ENCODE results near the gene PTPRN2.
"Not testable (repeated sequence)": the region's sequence is repeated elsewhere in the genome, so short reads cannot be mapped to it uniquely, and the experiment has no call there.

PTPRN2 gene

DNA sequence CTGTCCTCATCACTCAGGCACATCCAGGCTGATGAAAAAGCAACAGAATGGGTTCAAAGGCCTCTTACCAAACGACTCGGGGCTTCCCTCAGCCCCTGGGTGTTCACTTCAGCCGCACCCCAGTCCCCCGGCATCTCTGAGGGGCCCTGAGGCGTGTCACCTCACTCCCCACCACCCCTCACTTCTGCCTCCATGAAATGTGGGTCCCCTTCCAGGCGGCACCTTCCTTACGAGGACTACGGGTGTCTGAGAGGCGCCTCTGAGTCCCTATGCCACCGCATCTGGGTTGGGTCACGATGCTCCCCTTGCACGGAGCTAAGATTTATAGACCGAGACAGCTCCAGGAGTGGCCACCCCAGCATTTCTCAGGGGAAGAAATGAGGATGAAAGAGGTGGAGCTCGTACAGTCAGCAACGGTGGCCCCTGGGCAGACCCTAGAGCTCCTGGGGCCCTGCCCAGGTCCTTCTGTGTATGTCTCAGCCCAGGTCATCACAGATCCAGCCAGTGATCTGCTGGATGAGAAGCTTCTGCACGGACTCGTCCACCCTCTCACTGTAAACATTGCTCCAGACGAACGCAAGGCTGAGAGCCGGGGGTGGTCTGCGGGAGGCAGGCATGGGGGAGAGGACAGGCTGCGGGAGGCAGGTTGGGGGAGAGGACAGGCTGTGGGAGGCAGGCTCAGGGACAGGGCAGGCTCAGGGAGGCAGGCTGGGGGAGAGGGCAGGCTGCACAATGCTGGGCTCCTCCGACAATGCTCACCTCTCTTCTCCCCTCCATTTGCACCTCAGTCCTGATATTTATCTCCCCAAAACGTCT lies 842.6 kb downstream of the PTPRN2 start:
- Mint-ChIP-seq H3K4me3 (no peak overlapping the region), H3K36me3 (ENCODE audit: low read depth) (no peaks in the 10 kb centered on the region), H3K27me3 (peaks cover 2% of the 10 kb centered on the region)

DNA sequence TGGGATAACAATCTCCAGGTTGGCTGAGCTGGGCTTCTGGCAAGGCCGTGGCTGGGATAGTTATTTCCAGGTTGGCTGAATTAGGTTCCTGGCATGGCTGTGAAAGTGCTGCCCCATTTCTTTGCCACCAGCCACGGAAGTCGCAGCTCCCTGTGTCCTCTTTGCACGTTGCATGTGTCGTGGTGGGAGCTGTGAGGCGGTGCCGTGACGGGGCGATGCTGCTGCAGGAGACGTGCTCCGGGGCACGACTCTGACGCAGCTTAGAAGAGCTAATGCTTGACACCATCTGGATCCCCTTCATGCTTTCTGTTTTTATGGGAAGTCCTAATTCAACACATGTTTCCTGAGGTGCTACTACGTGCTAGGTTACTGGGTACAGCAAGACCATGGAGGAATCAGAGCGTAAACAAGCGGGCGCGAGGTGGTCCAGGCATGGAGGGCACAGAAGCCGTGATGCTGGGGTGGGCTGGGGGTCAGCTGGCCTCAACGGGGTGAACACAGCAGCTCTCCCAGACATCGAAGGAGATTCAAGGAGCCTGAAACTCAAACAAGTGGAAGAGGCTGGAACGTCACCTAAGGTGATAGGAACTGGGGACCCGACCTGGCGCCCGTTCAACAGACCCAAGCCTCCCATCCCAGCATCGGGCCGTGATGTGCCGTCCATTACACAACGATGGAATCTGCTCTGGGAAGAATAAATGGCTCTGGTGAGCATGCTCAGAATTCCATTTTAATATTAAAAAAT lies 843.7 kb downstream of the PTPRN2 start:
- Mint-ChIP-seq H3K9me3 (no peaks in the 10 kb centered on the region), H3K4me1 (ENCODE audit: low read depth) (no peaks in the 10 kb centered on the region), H3K27ac (no peak overlapping the region), H3K4me3 (no peak overlapping the region), H3K36me3 (ENCODE audit: low read depth) (no peaks in the 10 kb centered on the region), H3K27me3 (peaks cover 8% of the 10 kb centered on the region)

More for the DNA sequence above, 842.6 kb downstream of the PTPRN2 start:
- H3K27ac Mint-ChIP-seq: no peak overlapping the region
- H3K9me3 Mint-ChIP-seq: no peaks in the 10 kb centered on the region
- no peaks in the 10 kb centered on the region for H3K4me1 Mint-ChIP-seq (ENCODE audit: low read depth)

DNA sequence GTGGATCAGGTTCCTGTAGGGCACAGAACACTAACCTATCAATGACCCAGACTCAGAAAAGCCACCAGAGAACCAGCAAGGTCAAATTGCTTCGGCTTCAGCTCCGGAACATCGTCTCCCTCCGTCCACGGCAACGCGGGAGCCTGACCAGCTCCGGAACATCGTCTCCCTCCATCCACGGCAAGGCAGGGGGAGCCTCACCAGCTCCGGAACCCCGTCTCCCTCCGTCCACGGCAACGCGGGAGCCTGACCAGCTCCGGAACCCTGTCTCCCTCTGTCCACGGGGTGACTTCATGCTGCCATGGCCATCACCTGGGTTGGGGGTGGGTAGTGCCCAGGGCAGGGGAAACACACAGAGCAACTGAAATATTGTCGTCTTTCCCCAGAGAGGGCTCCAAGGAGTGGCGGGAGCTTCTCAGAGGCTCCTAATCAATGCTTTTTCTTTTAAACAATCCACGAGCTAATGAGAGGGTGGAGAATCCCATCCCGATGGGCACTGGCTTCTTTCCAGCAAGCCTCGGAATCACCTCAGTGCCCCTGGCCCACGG lies 847.3 kb downstream of the PTPRN2 start:
- no peak overlapping the region for H3K27ac Mint-ChIP-seq
- peaks cover 11% of the 10 kb centered on the region for H3K27me3 Mint-ChIP-seq
- no peaks in the 10 kb centered on the region for H3K4me1 Mint-ChIP-seq (ENCODE audit: low read depth)
- H3K4me3 Mint-ChIP-seq: no peak overlapping the region
- H3K9me3 Mint-ChIP-seq: no peaks in the 10 kb centered on the region
- no peaks in the 10 kb centered on the region for H3K36me3 Mint-ChIP-seq (ENCODE audit: low read depth)

DNA sequence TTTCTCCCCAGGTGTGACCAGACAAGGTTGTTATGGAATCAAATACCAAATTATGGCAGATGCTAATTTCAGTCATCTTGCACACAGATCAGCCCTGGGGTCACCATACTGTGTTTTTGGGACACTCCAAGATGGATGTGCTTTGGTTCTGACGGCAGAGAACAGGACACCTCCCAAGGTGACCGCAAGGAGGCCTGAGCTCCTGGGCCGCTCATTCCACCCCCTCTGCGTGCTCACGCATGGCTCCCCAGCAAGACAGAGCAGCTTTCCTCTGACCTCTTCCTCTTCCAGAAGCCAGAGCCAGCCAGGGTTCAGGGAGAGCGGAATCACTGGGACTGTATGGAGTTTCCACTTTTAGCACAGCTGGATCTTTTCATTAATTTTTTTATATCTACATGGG lies 848.0 kb downstream of the PTPRN2 start:
- H3K27me3 Mint-ChIP-seq: peaks cover 11% of the 10 kb centered on the region

GRCh38 chr7:157739031-157739430 lies 848.6 kb downstream of the PTPRN2 start:
- Mint-ChIP-seq H3K36me3 (ENCODE audit: low read depth) (no peaks in the 10 kb centered on the region), H3K9me3 (no peaks in the 10 kb centered on the region), H3K4me1 (ENCODE audit: low read depth) (no peaks in the 10 kb centered on the region), H3K27ac (no peak overlapping the region), H3K27me3 (peaks cover 11% of the 10 kb centered on the region), H3K4me3 (no peak overlapping the region)

More for the DNA sequence above, 848.0 kb downstream of the PTPRN2 start:
- H3K4me1 Mint-ChIP-seq (ENCODE audit: low read depth): no peaks in the 10 kb centered on the region
- H3K36me3 Mint-ChIP-seq (ENCODE audit: low read depth): no peaks in the 10 kb centered on the region
- no peak overlapping the region for H3K4me3 Mint-ChIP-seq
- H3K9me3 Mint-ChIP-seq: no peaks in the 10 kb centered on the region
- no peak overlapping the region for H3K27ac Mint-ChIP-seq

GRCh38 chr7:157738066-157738460 lies 849.6 kb downstream of the PTPRN2 start:
- Mint-ChIP-seq H3K4me3 (no peak overlapping the region), H3K4me1 (ENCODE audit: low read depth) (no peaks in the 10 kb centered on the region), H3K36me3 (ENCODE audit: low read depth) (no peaks in the 10 kb centered on the region), H3K27me3 (peaks cover 11% of the 10 kb centered on the region), H3K9me3 (no peaks in the 10 kb centered on the region), H3K27ac (no peak overlapping the region)

GRCh38 chr7:157737151-157738065 lies 850.2 kb downstream of the PTPRN2 start:
- H3K36me3 Mint-ChIP-seq (ENCODE audit: low read depth): no peaks in the 10 kb centered on the region
- no peak overlapping the region for H3K4me3 Mint-ChIP-seq
- H3K9me3 Mint-ChIP-seq: no peaks in the 10 kb centered on the region
- peaks cover 11% of the 10 kb centered on the region for H3K27me3 Mint-ChIP-seq
- no peaks in the 10 kb centered on the region for H3K4me1 Mint-ChIP-seq (ENCODE audit: low read depth)
- H3K27ac Mint-ChIP-seq: no peak overlapping the region

DNA sequence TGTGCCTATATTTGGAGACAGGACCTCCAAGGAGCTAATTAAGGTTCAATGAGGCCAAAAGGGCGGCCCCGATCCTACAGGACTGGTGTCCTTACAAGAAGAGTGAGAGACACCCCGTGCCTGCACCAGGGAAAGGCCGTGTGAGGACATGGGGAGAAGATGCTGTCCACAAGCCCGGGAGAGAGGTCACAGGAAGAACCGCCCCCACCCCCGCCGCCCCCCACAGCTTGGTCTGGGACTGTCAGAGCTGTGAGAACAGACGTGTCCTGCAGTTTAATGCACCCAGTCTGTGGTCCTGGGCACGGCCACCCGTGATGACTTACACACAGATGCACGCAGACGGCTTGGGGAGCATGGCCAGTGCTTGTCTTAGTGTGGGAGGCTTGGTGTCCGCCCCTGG lies 851.3 kb downstream of the PTPRN2 start:
- no peaks in the 10 kb centered on the region for H3K9me3 Mint-ChIP-seq
- H3K4me3 Mint-ChIP-seq: no peak overlapping the region
- no peaks in the 10 kb centered on the region for H3K36me3 Mint-ChIP-seq (ENCODE audit: low read depth)
- no peaks in the 10 kb centered on the region for H3K4me1 Mint-ChIP-seq (ENCODE audit: low read depth)
- H3K27ac Mint-ChIP-seq: no peak overlapping the region
- peaks cover 11% of the 10 kb centered on the region for H3K27me3 Mint-ChIP-seq

GRCh38 chr7:157735826-157736225 lies 851.8 kb downstream of the PTPRN2 start:
- Mint-ChIP-seq H3K4me3 (no peak overlapping the region), H3K27ac (no peak overlapping the region), H3K9me3 (no peaks in the 10 kb centered on the region), H3K27me3 (peaks cover 11% of the 10 kb centered on the region), H3K4me1 (ENCODE audit: low read depth) (no peaks in the 10 kb centered on the region), H3K36me3 (ENCODE audit: low read depth) (no peaks in the 10 kb centered on the region)

GRCh38 chr7:157734676-157735640 lies 852.7 kb downstream of the PTPRN2 start:
- H3K9me3 Mint-ChIP-seq: no peaks in the 10 kb centered on the region
- no peaks in the 10 kb centered on the region for H3K36me3 Mint-ChIP-seq (ENCODE audit: low read depth)
- no peaks in the 10 kb centered on the region for H3K4me1 Mint-ChIP-seq (ENCODE audit: low read depth)
- H3K27me3 Mint-ChIP-seq: peaks cover 8% of the 10 kb centered on the region
- no peak overlapping the region for H3K27ac Mint-ChIP-seq
- no peak overlapping the region for H3K4me3 Mint-ChIP-seq

DNA sequence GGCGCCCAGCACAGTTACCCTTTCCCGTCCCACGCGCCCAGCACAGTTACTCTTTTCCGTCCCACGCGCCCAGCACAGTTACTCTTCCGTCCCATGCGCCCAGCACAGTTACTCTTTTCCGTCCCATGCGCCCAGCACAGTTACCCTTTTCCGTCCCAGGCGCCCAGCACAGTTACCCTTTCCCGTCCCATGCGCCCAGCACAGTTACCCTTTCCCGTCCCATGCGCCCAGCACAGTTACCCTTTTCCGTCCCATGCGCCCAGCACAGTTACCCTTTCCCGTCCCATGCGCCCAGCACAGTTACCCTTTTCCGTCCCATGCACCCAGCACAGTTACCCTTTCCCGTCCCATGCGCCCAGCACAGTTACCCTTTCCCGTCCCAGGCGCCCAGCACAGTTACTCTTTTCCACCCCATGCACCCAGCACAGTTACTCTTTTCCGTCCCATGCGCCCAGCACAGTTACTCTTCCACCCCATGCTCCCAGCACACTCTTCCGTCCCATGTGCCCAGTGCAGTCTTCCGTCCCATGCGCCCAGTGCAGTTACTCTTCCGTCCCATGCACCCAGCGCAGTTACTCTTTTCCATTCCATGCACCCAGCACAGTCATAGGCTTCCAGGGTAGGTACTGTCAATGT lies 853.7 kb downstream of the PTPRN2 start:
- H3K27ac Mint-ChIP-seq; H3K27me3 Mint-ChIP-seq; H3K4me3 Mint-ChIP-seq; H3K9me3 Mint-ChIP-seq; H3K36me3 Mint-ChIP-seq (ENCODE audit: low read depth); H3K4me1 Mint-ChIP-seq (ENCODE audit: low read depth): not testable (repeated sequence)

DNA sequence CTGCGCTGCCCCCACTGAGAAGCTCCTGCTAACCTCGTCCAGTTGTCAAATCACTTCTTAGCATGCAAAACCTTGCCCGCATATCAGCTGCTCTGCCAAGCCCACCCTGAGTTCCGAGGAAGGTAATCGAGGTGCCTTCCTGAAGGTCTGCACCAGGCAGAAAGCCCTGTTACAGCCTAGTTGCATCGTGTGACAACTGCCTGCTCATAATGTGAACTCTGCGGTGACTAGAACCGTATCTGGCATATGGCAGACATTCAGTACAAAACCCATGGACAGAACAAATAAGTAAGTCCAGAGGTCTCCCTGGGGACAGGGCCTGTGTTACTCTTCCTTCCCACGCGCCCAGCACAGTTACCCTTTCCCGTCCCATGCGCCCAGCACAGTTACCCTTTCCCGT lies 856.5 kb downstream of the PTPRN2 start:
- H3K4me1 Mint-ChIP-seq (ENCODE audit: low read depth): no peaks in the 10 kb centered on the region
- no peaks in the 10 kb centered on the region for H3K36me3 Mint-ChIP-seq (ENCODE audit: low read depth)
- no peaks in the 10 kb centered on the region for H3K27me3 Mint-ChIP-seq
- no peaks in the 10 kb centered on the region for H3K9me3 Mint-ChIP-seq
- no peak overlapping the region for H3K4me3 Mint-ChIP-seq
- H3K27ac Mint-ChIP-seq: no peak overlapping the region

DNA sequence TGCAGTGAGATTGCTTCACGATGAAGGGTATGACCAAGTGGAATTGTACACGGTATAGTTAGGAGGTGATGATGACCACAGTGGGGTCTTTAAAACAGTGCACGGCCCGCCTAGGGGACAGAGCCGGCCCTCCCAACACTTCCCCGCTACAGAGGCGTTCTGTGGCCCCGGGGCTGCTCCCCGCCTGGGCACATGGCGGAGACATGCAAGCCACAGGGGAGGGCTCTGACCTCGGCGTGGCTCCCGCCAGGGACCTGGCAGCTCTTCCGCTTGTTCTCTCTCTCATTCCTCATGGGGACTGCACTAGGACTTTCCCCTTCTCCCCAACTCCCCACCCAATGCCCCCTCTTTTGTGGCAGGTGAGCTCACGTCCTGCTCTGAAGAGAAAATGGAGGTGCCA lies 857.0 kb downstream of the PTPRN2 start:
- no peaks in the 10 kb centered on the region for H3K36me3 Mint-ChIP-seq (ENCODE audit: low read depth)
- no peaks in the 10 kb centered on the region for H3K27me3 Mint-ChIP-seq
- H3K4me1 Mint-ChIP-seq (ENCODE audit: low read depth): no peaks in the 10 kb centered on the region
- no peak overlapping the region for H3K4me3 Mint-ChIP-seq
- H3K9me3 Mint-ChIP-seq: no peaks in the 10 kb centered on the region
- H3K27ac Mint-ChIP-seq: no peak overlapping the region
